Measurements from ENCODE around the gene GGT6. TPM values are rescaled to one million over a fixed set of nuclear protein-coding genes. Genes with fewer than 3 reads are reported as not detected.

GGT6 gene
- total RNA-seq, 1 experiment from 2014 or later: 3.7 TPM

DNA sequence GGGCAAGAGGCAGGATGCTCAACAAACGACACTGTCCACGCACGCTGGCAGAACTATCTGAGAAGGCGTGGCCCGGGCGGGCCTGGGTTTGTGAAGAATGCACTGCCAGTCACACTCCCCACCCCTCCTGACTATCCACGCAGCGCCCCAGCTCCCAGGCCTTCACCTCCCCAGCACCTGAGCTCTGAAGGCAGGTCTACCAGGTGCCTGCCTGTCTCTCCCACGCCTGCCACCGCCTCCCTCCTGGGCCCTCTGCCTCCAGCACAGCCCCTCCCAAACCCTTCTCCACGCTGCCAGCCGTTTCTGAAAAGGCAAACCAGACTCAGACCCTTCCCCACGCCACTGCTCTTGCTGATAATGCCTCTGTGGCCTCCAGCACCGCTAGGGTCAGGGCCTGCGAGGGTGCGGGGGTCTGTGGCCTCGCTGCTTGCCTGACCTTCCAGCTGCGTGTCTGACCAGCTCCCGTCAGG lies 16.8 kb downstream of the GGT6 start:
- CTCF ChIA-PET: no interaction called here
- Histone ChIP-seq H3F3A (ENCODE audit: insufficient read depth, low read depth) (peaks cover 79% of the 10 kb centered on the region), H3K4me2 (no peak overlapping the region), H3K9me3 (ENCODE audit: insufficient read depth, low read depth) (no peaks in the 10 kb centered on the region), H3K79me2 (ENCODE audit: low read depth) (no peaks in the 10 kb centered on the region), H3K9me2 (ENCODE audit: insufficient read depth) (no peaks in the 10 kb centered on the region), H3K4me1 (replicated peaks; ENCODE audit: insufficient read depth) (no peaks in the 10 kb centered on the region), H3K27me3 (ENCODE audit: insufficient read depth, low read depth) (no peaks in the 10 kb centered on the region), H3K27ac (no peak overlapping the region), H3K36me3 (ENCODE audit: low read depth) (peaks cover 28% of the 10 kb centered on the region; the same call in 1 of the 2 replicates), H2AFZ (no peak overlapping the region), H4K20me1 (ENCODE audit: insufficient read depth) (peaks cover 42% of the 10 kb centered on the region), H3K4me3 (no peak overlapping the region)
- TF ChIP-seq, protein P1, sequence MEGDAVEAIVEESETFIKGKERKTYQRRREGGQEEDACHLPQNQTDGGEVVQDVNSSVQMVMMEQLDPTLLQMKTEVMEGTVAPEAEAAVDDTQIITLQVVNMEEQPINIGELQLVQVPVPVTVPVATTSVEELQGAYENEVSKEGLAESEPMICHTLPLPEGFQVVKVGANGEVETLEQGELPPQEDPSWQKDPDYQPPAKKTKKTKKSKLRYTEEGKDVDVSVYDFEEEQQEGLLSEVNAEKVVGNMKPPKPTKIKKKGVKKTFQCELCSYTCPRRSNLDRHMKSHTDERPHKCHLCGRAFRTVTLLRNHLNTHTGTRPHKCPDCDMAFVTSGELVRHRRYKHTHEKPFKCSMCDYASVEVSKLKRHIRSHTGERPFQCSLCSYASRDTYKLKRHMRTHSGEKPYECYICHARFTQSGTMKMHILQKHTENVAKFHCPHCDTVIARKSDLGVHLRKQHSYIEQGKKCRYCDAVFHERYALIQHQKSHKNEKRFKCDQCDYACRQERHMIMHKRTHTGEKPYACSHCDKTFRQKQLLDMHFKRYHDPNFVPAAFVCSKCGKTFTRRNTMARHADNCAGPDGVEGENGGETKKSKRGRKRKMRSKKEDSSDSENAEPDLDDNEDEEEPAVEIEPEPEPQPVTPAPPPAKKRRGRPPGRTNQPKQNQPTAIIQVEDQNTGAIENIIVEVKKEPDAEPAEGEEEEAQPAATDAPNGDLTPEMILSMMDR (conservative IDR thresholded peaks at IDR 0.05): no peak
- no peak for TF ChIP-seq EZH2 (IDR thresholded peaks at IDR 0.05; ENCODE audit: low read depth)
- no TSS peak for BruUV-seq (replicated peaks)
- no peak for DNase-seq
- intact Hi-C loops (cut with micrococcal nuclease; ENCODE audit: unreplicated experiment): loop anchor here (5.0 kb wide), 1 partner anchor 121 kb away; no protein-coding TSS in a partner anchor
- POLR2A ChIA-PET (ENCODE audit: unreplicated experiment): no interaction called here

DNA sequence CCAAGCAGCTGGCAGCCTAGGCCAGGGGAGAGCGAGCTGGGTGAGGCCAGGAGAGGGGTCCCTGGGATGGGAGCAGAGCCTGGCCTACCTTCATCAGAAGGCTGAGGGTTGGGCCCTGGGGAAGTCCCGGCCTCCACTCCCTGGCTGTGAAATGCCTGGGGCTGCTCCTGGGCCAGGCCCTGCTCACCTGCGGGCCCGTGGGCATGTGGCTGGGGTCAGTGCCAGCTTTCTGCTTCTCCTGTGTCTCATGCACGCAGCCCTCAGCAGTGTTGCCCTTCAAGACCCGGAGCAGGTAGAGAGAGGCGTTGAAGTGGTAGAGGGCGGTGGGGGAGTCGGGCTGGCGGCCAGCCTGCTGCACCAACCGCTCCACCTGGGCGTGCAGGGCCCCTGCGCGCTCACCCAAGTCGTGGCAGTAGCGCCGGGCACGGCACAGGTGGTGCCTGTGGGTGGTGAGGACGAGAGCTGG lies 17.6 kb downstream of the GGT6 start:
- DNase-seq: no peak
- POLR2A ChIA-PET (ENCODE audit: unreplicated experiment): no interaction called here
- Histone ChIP-seq H3K4me1 (replicated peaks; ENCODE audit: insufficient read depth) (no peaks in the 10 kb centered on the region), H2AFZ (no peak overlapping the region), H3K27ac (peak overlapping the region; percentile 2; the same call in 1 of the 2 replicates), H3K27me3 (ENCODE audit: insufficient read depth, low read depth) (no peaks in the 10 kb centered on the region), H3K4me3 (no peak overlapping the region), H3K36me3 (ENCODE audit: low read depth) (peaks cover 27% of the 10 kb centered on the region; the same call in 1 of the 2 replicates), H3K9me2 (ENCODE audit: insufficient read depth) (no peaks in the 10 kb centered on the region), H3K9me3 (ENCODE audit: insufficient read depth, low read depth) (no peaks in the 10 kb centered on the region), H3K79me2 (ENCODE audit: low read depth) (no peaks in the 10 kb centered on the region), H4K20me1 (ENCODE audit: insufficient read depth) (peaks cover 50% of the 10 kb centered on the region), H3F3A (ENCODE audit: insufficient read depth, low read depth) (peaks cover 80% of the 10 kb centered on the region), H3K4me2 (no peak overlapping the region)
- CTCF ChIA-PET: interaction anchor here (0.7 kb wide), 1 partner anchor 203 kb away, joined by 3 read pairs; no protein-coding TSS in a partner anchor
- intact Hi-C loops (cut with micrococcal nuclease; ENCODE audit: unreplicated experiment): loop anchor here (5.0 kb wide), 1 partner anchor 120 kb away; no protein-coding TSS in a partner anchor
- no TSS peak for BruUV-seq (replicated peaks)
- TF ChIP-seq EZH2 (IDR thresholded peaks at IDR 0.05; ENCODE audit: low read depth): no peak
- TF ChIP-seq, protein P1 (conservative IDR thresholded peaks at IDR 0.05): no peak

DNA sequence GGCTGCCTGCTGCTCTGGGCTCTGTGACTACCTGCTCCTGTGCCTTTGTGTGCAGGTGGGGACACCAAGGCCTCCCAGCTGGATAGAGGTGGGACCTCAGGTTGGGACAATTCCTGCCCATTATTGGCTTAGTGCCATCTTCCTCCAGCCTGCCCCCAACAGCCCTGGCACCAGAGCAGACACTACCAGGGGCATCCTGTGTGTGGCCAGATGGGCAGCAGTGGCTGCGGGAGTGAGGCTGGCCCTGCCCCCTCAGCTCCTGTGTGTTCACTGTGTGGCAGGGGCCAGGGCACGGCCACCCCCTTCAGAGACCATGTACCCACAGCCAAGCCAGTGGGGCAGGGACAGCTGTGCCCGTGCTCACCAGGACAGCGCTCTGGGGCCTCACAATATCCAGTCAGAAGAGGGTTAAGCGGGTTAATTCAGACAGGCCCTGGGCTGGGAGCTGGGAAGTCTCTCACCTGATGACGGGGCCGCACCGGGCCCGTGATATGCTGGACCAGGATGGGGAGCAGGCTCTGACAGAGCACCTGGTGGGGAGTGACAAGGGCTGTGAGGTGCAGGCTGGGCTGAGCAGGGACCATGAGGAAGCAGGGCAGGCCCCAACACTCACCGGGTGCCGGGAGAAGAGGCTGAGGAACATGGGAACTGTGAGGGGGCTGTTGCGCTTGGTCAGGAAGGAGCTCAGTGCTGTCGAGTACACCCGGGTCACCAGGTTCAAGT lies 18.2 kb downstream of the GGT6 start:
- H3K79me2 ChIP-seq (ENCODE audit: low read depth): no peaks in the 10 kb centered on the region
- POLR2A ChIA-PET (ENCODE audit: unreplicated experiment): no interaction called here
- no peaks in the 10 kb centered on the region for H3K9me2 ChIP-seq (ENCODE audit: insufficient read depth)
- CTCF ChIA-PET: interaction anchor here (0.7 kb wide), 1 partner anchor 203 kb away, joined by 3 read pairs; no protein-coding TSS in a partner anchor
- no peaks in the 10 kb centered on the region for H3K4me1 ChIP-seq (replicated peaks; ENCODE audit: insufficient read depth)
- no peak overlapping the region for H2AFZ ChIP-seq
- no peaks in the 10 kb centered on the region for H3K27me3 ChIP-seq (ENCODE audit: insufficient read depth, low read depth)
- no TSS peak for BruUV-seq (replicated peaks)
- peaks cover 52% of the 10 kb centered on the region for H4K20me1 ChIP-seq (ENCODE audit: insufficient read depth)
- peaks cover 86% of the 10 kb centered on the region for H3F3A ChIP-seq (ENCODE audit: insufficient read depth, low read depth)
- H3K4me3 ChIP-seq: no peak overlapping the region
- intact Hi-C loops (cut with micrococcal nuclease; ENCODE audit: unreplicated experiment): loop anchor here (5.0 kb wide), 1 partner anchor 120 kb away; no protein-coding TSS in a partner anchor
- H3K4me2 ChIP-seq: no peak overlapping the region
- no peaks in the 10 kb centered on the region for H3K9me3 ChIP-seq (ENCODE audit: insufficient read depth, low read depth)
- TF ChIP-seq, protein P1 (conservative IDR thresholded peaks at IDR 0.05): no peak
- TF ChIP-seq EZH2 (IDR thresholded peaks at IDR 0.05; ENCODE audit: low read depth): no peak
- H3K36me3 ChIP-seq (ENCODE audit: low read depth): peaks cover 29% of the 10 kb centered on the region; the same call in 1 of the 2 replicates
- no peak for DNase-seq
- H3K27ac ChIP-seq: 0 out of 2 replicates have a peak overlapping the region, but pooled peaks have one; percentile 19
